Esophagus muscularis mucosa (tissue), 3 donors: ENCODE measurements around the gene TBC1D16.

Experiments
- POLR2A ChIP-seq: fragments of 450-650 bp; IDR thresholded peaks from one replicate; pipeline ENCODE4 v1.6.1; 2017; ENCODE audit warnings: antibody characterized with exemption, moderate library complexity, mild to moderate bottlenecking, low read depth
- TF ChIP-seq, protein P1 (sequence below), 3 experiments: fragments of 200-600 bp in 2 of 3; fragments of 450-650 bp in 1 of 3; sonication (generic) in 2 of 3; IDR thresholded peaks; one replicate each; pipeline ENCODE4 v1.5.1; 2017 to 2019; ENCODE audit warnings: antibody characterized with exemption in 3 of 3, mild to moderate bottlenecking in 2 of 3, moderate library complexity in 1 of 3

DNA sequence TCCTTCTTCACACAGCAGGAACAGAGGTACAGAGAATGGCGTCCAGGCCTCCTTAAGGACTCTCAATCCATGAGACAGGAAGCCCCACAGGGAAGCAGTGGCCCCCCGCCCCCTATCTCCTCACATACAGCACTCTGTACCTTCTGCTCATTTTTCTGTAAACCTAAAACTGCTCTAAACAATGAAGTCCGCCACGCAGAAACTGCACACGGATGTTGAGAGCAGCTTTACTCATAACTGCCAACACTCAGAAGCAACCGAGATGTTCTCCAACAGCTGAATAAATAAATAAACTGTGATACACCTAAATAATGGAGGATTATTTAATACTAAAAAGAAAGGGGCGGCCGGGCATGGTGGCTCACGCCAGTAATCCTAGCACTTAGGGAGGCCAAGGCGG is 9.9 kb downstream of the TBC1D16 start:
- TF ChIP-seq, protein P1, sequence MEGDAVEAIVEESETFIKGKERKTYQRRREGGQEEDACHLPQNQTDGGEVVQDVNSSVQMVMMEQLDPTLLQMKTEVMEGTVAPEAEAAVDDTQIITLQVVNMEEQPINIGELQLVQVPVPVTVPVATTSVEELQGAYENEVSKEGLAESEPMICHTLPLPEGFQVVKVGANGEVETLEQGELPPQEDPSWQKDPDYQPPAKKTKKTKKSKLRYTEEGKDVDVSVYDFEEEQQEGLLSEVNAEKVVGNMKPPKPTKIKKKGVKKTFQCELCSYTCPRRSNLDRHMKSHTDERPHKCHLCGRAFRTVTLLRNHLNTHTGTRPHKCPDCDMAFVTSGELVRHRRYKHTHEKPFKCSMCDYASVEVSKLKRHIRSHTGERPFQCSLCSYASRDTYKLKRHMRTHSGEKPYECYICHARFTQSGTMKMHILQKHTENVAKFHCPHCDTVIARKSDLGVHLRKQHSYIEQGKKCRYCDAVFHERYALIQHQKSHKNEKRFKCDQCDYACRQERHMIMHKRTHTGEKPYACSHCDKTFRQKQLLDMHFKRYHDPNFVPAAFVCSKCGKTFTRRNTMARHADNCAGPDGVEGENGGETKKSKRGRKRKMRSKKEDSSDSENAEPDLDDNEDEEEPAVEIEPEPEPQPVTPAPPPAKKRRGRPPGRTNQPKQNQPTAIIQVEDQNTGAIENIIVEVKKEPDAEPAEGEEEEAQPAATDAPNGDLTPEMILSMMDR (IDR thresholded peaks at IDR 0.05) = no peak
- no peak for TF ChIP-seq POLR2A
